ENCODE measurements around the gene PRICKLE1.

DNA sequence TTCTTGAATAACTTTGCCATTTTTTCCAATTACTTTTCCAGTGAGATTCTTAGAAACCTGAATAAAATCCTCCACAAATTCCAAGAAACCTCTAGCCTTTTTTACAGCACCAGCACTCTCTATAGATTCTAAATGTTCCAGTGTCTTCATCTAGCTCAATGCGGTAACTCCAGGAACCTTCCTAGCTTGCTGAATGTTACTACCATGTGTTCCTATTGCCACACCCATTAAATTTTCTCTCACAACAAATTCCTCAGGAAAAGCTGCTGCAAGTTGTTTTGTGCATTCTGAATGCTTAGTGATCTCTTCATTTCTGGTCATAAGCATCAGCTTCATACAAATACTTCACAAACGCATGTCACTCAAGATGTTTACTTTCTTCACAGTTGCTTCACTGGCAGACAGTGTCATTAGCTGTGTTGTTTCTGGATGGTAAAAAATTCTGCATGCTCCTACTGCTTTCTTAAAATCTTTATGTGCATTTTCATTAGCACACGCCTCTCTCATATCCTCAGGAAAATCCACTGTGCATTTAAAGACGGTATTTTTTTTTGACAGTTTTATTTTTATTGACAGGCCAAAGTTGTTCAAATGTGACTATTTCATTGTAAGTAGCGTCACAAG, 156.9 kb downstream of the PRICKLE1 start:
- TF ChIP-seq, protein P1, sequence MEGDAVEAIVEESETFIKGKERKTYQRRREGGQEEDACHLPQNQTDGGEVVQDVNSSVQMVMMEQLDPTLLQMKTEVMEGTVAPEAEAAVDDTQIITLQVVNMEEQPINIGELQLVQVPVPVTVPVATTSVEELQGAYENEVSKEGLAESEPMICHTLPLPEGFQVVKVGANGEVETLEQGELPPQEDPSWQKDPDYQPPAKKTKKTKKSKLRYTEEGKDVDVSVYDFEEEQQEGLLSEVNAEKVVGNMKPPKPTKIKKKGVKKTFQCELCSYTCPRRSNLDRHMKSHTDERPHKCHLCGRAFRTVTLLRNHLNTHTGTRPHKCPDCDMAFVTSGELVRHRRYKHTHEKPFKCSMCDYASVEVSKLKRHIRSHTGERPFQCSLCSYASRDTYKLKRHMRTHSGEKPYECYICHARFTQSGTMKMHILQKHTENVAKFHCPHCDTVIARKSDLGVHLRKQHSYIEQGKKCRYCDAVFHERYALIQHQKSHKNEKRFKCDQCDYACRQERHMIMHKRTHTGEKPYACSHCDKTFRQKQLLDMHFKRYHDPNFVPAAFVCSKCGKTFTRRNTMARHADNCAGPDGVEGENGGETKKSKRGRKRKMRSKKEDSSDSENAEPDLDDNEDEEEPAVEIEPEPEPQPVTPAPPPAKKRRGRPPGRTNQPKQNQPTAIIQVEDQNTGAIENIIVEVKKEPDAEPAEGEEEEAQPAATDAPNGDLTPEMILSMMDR (IDR thresholded peaks at IDR 0.05; ENCODE audit: poor library complexity): no peak
- TF ChIP-seq EZH2phosphoT487 (IDR thresholded peaks at IDR 0.05; ENCODE audit: low read depth, severe bottlenecking, unreplicated experiment): no peak
- no peak for TF ChIP-seq EZH2 (IDR thresholded peaks at IDR 0.05; ENCODE audit: borderline replicate concordance)

Data from hepatocyte (in vitro differentiated cells).